GM12878 (cell line): ENCODE measurements around the gene MYRF.

Source experiments
- EP300 ChIP-seq, 2 experiments: fragments of 150-350 bp in 1 of 2; IDR thresholded peaks; 2 replicates each; pipeline ENCODE4 v1.6.1; 2011 to 2012; ENCODE audit warnings: low read depth in 2 of 2, low read length in 2 of 2, borderline replicate concordance in 1 of 2, improper control_type of control experiment in 1 of 2, inconsistent platforms in 1 of 2; ENCODE audit not compliant: control insufficient read depth in 1 of 2
- EZH2 ChIP-seq: IDR thresholded peaks from 2 replicates; pipeline ENCODE4 v1.6.1; 2012; ENCODE audit warnings: low read depth, mild to moderate bottlenecking, control low read depth, inconsistent platforms, low read length, borderline replicate concordance; ENCODE audit not compliant: control insufficient read depth
- FOS ChIP-seq: IDR thresholded peaks from 3 replicates; pipeline ENCODE4 v1.6.1; 2011; ENCODE audit warnings: borderline replicate concordance; ENCODE audit not compliant: insufficient read length; ENCODE audit errors: extremely low read depth
- POLR2A ChIP-seq: IDR thresholded peaks from 2 replicates; pipeline ENCODE4 v1.6.1; 2011; ENCODE audit warnings: low read depth, mild to moderate bottlenecking, low read length
- SIN3A ChIP-seq: IDR thresholded peaks from 2 replicates; pipeline ENCODE4 v1.6.1; 2012; ENCODE audit warnings: low read depth, low read length, improper control_type of control experiment
- SIX5 ChIP-seq: IDR thresholded peaks from 2 replicates; pipeline ENCODE4 v1.6.1; 2011; ENCODE audit warnings: mild to moderate bottlenecking, low read depth, low read length, moderate library complexity; ENCODE audit not compliant: severe bottlenecking
- SMC3 ChIP-seq: IDR thresholded peaks from 2 replicates; pipeline ENCODE4 v1.6.1; 2011; ENCODE audit warnings: low read length, improper control_type of control experiment, borderline replicate concordance
- TCF12 ChIP-seq: IDR thresholded peaks from 2 replicates; pipeline ENCODE4 v1.6.1; 2011; ENCODE audit warnings: low read depth, mild to moderate bottlenecking, low read length
- YY1 ChIP-seq: IDR thresholded peaks from 2 replicates; pipeline ENCODE4 v1.6.1; 2011; ENCODE audit warnings: low read depth, mild to moderate bottlenecking, low read length
- TF ChIP-seq, protein P1 (sequence below), 3 experiments: IDR thresholded peaks in 2 of 3; conservative IDR thresholded peaks in 1 of 3; 2 replicates each; pipeline ENCODE4 v1.5.1; 2011; ENCODE audit warnings: low read depth in 3 of 3, low read length in 3 of 3, mild to moderate bottlenecking in 3 of 3, control low read depth in 2 of 3, moderate library complexity in 2 of 3, inconsistent platforms in 1 of 3, mixed read lengths in 1 of 3; ENCODE audit not compliant: control insufficient read depth in 2 of 3, insufficient read depth in 1 of 3; ENCODE audit errors: extremely low read depth in 1 of 3
- TF ChIP-seq, protein P2 (sequence below): IDR thresholded peaks from 2 replicates; pipeline ENCODE4 v1.6.1; 2012; ENCODE audit warnings: mild to moderate bottlenecking, low read depth, low read length
- TF ChIP-seq, protein P3 (sequence below): IDR thresholded peaks from 2 replicates; pipeline ENCODE4 v1.6.1; 2011; ENCODE audit warnings: mild to moderate bottlenecking, low read depth, low read length, moderate library complexity; ENCODE audit not compliant: insufficient replicate concordance

DNA sequence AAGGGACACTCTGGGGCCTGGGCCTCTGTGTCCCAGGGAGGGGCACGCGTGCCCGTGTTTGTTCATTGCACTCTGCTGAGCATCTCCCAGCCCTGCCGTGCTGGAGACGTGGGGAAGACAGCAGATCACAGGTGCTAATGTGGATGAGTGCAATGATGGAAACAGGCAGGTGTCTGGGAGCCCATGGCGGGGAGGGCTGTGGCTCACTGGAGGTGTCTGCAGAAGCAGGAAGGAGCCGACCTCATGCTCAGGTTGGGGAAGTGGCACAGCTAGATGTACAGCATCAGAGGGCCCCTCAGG, 32.0 kb downstream of the MYRF start:
- TF ChIP-seq, protein P1, sequence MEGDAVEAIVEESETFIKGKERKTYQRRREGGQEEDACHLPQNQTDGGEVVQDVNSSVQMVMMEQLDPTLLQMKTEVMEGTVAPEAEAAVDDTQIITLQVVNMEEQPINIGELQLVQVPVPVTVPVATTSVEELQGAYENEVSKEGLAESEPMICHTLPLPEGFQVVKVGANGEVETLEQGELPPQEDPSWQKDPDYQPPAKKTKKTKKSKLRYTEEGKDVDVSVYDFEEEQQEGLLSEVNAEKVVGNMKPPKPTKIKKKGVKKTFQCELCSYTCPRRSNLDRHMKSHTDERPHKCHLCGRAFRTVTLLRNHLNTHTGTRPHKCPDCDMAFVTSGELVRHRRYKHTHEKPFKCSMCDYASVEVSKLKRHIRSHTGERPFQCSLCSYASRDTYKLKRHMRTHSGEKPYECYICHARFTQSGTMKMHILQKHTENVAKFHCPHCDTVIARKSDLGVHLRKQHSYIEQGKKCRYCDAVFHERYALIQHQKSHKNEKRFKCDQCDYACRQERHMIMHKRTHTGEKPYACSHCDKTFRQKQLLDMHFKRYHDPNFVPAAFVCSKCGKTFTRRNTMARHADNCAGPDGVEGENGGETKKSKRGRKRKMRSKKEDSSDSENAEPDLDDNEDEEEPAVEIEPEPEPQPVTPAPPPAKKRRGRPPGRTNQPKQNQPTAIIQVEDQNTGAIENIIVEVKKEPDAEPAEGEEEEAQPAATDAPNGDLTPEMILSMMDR (IDR thresholded peaks at IDR 0.05 in 2 of 3, conservative IDR thresholded peaks at IDR 0.05 in 1 of 3; ENCODE audit: control insufficient read depth in 2 of 3, extremely low read depth in 1 of 3, insufficient read depth in 1 of 3, low read depth in 3 of 3, low read length in 3 of 3), result no peak
- TF ChIP-seq EZH2, result no peak
- no peak for TF ChIP-seq SIX5
- TF ChIP-seq FOS, result no peak
- no peak for TF ChIP-seq YY1
- TF ChIP-seq POLR2A, result no peak
- no peak for TF ChIP-seq EP300 (IDR thresholded peaks at IDR 0.05; ENCODE audit: borderline replicate concordance in 1 of 2, control insufficient read depth in 1 of 2, low read depth in 2 of 2, low read length in 2 of 2)
- TF ChIP-seq SIN3A, result no peak
- TF ChIP-seq SMC3, result no peak
- no peak for TF ChIP-seq TCF12
- TF ChIP-seq, protein P2, sequence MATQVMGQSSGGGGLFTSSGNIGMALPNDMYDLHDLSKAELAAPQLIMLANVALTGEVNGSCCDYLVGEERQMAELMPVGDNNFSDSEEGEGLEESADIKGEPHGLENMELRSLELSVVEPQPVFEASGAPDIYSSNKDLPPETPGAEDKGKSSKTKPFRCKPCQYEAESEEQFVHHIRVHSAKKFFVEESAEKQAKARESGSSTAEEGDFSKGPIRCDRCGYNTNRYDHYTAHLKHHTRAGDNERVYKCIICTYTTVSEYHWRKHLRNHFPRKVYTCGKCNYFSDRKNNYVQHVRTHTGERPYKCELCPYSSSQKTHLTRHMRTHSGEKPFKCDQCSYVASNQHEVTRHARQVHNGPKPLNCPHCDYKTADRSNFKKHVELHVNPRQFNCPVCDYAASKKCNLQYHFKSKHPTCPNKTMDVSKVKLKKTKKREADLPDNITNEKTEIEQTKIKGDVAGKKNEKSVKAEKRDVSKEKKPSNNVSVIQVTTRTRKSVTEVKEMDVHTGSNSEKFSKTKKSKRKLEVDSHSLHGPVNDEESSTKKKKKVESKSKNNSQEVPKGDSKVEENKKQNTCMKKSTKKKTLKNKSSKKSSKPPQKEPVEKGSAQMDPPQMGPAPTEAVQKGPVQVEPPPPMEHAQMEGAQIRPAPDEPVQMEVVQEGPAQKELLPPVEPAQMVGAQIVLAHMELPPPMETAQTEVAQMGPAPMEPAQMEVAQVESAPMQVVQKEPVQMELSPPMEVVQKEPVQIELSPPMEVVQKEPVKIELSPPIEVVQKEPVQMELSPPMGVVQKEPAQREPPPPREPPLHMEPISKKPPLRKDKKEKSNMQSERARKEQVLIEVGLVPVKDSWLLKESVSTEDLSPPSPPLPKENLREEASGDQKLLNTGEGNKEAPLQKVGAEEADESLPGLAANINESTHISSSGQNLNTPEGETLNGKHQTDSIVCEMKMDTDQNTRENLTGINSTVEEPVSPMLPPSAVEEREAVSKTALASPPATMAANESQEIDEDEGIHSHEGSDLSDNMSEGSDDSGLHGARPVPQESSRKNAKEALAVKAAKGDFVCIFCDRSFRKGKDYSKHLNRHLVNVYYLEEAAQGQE, result no peak
- TF ChIP-seq, protein P3, sequence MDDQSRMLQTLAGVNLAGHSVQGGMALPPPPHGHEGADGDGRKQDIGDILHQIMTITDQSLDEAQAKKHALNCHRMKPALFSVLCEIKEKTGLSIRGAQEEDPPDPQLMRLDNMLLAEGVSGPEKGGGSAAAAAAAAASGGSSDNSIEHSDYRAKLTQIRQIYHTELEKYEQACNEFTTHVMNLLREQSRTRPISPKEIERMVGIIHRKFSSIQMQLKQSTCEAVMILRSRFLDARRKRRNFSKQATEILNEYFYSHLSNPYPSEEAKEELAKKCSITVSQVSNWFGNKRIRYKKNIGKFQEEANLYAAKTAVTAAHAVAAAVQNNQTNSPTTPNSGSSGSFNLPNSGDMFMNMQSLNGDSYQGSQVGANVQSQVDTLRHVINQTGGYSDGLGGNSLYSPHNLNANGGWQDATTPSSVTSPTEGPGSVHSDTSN, result no peak
